Mesothelial cell of epicardium (in vitro differentiated cells): ENCODE data around the gene RBP3. TPM values are rescaled to one million over a fixed set of nuclear protein-coding genes. Genes with fewer than 3 reads are reported as not detected.

Experiments
- DNase-seq, 2 experiments: peaks; one replicate each; pipeline ENCODE4 v3.0.0; 2021; ENCODE audit warnings: low spot score in 2 of 2; ENCODE audit not compliant: unreplicated experiment in 2 of 2
- H3K27ac Mint-ChIP-seq: 2 replicates; pipeline ENCODE4 v1.8.0; 2021; ENCODE audit warnings: mixed read lengths
- H3K27me3 Mint-ChIP-seq: 2 replicates; pipeline ENCODE4 v1.8.0; 2021; ENCODE audit warnings: low read depth, mixed read lengths
- H3K36me3 Mint-ChIP-seq: 2 replicates; pipeline ENCODE4 v1.8.0; 2021; ENCODE audit warnings: mixed read lengths
- H3K4me1 Mint-ChIP-seq: 2 replicates; pipeline ENCODE4 v1.8.0; 2021; ENCODE audit warnings: mixed read lengths
- H3K4me3 Mint-ChIP-seq: 2 replicates; pipeline ENCODE4 v1.8.0; 2021; ENCODE audit warnings: mild to moderate bottlenecking, moderate library complexity, mixed read lengths
- H3K9me3 Mint-ChIP-seq: 2 replicates; pipeline ENCODE4 v1.8.0; 2021; ENCODE audit warnings: mixed read lengths
- CTCF ChIP-seq: fragments of 200-600 bp; sonication (generic); IDR thresholded peaks from one replicate; pipeline ENCODE4 v1.5.0; 2021; ENCODE audit warnings: antibody characterized with exemption; ENCODE audit not compliant: unreplicated experiment
- total RNA-seq: library from RNA; stranded (reverse); gene quantifications from 3 replicates; pipeline ENCODE4 v1.2.1, GENCODE V29; 2021

The RBP3 gene
- total RNA-seq, 1 donor from 2014 or later, result not detected

DNA sequence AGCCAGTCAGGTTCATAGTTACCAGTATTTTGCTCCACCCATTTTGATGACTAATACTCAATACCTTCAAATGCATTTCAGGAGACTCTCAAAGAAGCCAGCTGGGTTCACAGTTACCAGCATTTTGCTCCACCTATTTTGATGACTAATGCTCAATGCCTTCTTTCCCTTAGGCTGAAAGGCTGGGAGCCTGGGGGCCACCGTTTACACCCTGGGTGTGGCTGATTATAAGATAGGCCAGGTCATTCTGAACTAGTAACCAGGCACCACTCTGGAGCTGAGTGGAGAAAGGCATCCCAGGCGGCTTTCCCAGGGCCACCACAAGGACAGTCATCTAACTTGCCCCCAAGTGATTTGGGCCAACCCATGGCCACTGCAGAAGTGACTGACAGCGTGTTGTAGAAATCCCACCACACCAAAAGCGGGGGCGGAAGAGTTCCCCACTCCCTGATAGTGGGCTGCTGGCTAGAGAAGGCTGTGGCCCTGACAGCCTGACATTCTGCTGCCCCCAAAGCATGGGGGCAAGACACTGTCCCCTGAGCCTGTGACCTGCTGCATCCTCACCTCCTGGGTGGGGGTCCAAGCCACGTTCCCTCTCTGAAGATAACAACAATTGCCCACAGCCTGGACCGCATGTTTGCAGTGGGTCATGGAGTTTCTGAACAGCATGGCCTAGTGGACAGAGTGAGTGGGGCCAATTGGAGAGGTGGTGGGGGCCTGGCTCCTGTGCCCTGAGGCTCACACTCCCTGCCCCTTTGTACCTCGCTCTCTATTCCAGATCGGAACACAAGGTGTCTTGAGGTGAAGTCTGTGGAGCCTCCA lies 58.9 kb downstream of the RBP3 start:
- peaks cover 25% of the 10 kb centered on the region for H3K4me1 Mint-ChIP-seq
- H3K4me3 Mint-ChIP-seq, result no peak overlapping the region
- no peak overlapping the region for H3K27ac Mint-ChIP-seq
- H3K27me3 Mint-ChIP-seq, result no peaks in the 10 kb centered on the region
- no peaks in the 10 kb centered on the region for H3K9me3 Mint-ChIP-seq
- no peak for DNase-seq
- no peaks in the 10 kb centered on the region for H3K36me3 Mint-ChIP-seq
- no peak for TF ChIP-seq CTCF

Other genes with a start within 250 kb of the RBP3 start
- 1.7 to 2.1 TPM (median 1.8 TPM) in 3 replicates for gene GDF10, start 48.2 kb upstream of the RBP3 start, total RNA-seq
- gene GDF2, start 25.9 kb upstream of the RBP3 start, total RNA-seq, result not detected in 3 replicates
- gene ZNF488, start 35.9 kb downstream of the RBP3 start, total RNA-seq, result 0.96 to 1.4 TPM (median 0.99 TPM) in 3 replicates
- 2.0 to 2.8 TPM (median 2.3 TPM) in 3 replicates for gene ANXA8, start 135.8 kb downstream of the RBP3 start, total RNA-seq
- not detected in 3 replicates for gene FAM25G, start 143.3 kb downstream of the RBP3 start, total RNA-seq
- 21.7 to 24.0 TPM (median 22.2 TPM) in 3 replicates for gene AGAP9, start 175.3 kb downstream of the RBP3 start, total RNA-seq